Measurements from ENCODE around the gene SLC27A5.
A peak's percentile ranks its signal among the peaks of the same experiment; 100 is the strongest.
"Not testable (repeated sequence)": the region's sequence is repeated elsewhere in the genome, so short reads cannot be mapped to it uniquely, and the experiment has no call there.

The SLC27A5 gene

DNA sequence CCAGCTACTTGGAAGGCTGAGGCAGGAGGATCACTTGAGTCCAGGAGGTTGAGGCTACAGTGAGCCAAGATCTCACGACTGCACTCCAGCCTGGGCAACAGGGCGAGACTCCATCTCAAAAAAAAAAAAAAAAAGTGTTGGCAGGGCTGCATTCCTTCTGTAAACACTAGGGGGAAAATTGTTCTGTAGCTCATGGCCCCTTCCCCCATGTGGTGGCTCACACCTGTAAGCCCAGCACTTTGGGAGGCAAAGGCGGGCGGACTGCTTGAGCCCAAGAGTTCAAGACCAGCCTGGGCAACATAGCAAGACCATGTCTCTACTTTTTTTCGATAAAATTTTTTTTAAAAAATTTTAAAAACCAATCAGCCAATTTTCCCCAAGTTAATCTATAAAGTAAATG is 27.4 kb downstream of the SLC27A5 start:
- not testable (repeated sequence) for DNase-seq

DNA sequence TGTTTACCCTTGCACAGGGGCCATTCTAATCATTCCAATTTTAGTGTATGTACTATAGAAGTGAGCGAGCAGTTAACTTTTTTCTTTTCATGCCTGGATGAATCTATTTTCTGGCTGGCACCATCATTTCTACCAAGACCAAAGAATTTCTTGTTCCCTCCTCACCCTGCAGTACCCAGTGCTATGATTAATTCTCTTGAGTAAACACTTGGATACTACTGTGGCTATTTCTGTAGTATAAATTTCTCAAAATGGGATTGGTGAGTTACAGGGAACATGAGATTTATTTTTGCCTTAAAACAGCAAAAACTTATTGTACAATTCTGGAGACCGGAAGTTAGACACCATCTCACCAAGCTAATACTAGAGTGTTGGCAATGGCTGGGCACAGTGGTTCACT is 28.0 kb downstream of the SLC27A5 start:
- no peak for DNase-seq

- no peak for DNase-seq
Measured at GRCh38 chr19:58482372-58482771, 29.4 kb downstream of the SLC27A5 start.

GRCh38 chr19:58480831-58481230 is 31.0 kb downstream of the SLC27A5 start:
- DNase-seq, result no peak

GRCh38 chr19:58480481-58480830 is 31.3 kb downstream of the SLC27A5 start:
- DNase-seq, result no peak

GRCh38 chr19:58479736-58480480 is 31.9 kb downstream of the SLC27A5 start:
- DNase-seq, result no peak

DNA sequence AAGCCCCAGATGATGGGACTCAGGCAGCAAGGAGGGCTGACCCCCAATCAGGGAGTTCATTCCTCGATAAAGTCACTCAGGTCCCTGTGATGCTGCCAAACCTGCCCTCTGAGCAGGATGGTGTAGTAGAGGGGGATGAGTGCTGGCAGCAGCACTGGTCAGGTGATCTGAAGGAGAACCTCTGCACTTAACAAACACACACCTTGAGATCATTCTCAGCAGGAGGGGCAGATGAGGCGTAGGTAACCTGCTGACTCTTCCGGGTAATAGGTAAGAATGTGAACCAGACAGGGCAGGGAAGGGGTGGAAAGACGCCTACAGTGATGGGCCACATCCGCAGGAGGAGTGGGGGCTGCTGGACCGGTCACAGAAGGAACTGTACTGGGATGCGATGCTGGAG is 32.5 kb downstream of the SLC27A5 start:
- DNase-seq, result no peak

GRCh38 chr19:58477871-58478270 is 33.9 kb downstream of the SLC27A5 start:
- no peak for DNase-seq

GRCh38 chr19:58477130-58477529 is 34.7 kb downstream of the SLC27A5 start:
- no peak for DNase-seq

GRCh38 chr19:58476498-58477015 is 35.2 kb downstream of the SLC27A5 start:
- DNase-seq, result peak; percentile 7

GRCh38 chr19:58475714-58476497 is 35.9 kb downstream of the SLC27A5 start, which contains the start of gene ZNF446:
TSS of gene ZNF446 (plus strand) at chr19:58476352. CDS start at chr19:58477219, 867 bp downstream.
- DNase-seq, result peak; percentile 97

- no peak for DNase-seq
Measured at GRCh38 chr19:58474997-58475713, 36.6 kb downstream of the SLC27A5 start.

- peak; percentile 74 for DNase-seq
Measured at GRCh38 chr19:58474291-58474996, 37.3 kb downstream of the SLC27A5 start.

DNA sequence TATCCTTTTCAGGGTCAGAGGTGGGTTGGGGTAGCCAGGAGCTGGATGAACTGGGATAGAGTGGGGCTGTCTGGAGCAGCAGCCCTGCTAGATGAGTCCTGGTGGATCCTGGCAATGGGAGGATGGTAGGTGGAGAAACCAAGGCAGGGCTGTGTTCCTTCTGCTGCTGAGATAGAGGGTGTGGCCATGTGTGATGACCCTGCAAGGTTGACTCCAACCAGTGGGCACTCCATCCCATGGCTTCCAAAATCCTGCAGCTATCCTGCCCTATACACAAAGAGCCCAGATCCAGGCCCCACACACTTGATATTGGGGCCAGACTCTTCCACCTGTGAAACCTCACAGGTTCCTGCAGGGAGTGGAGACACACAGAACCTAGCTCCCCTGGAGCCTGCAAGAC is 38.0 kb downstream of the SLC27A5 start:
- DNase-seq, result no peak

DNA sequence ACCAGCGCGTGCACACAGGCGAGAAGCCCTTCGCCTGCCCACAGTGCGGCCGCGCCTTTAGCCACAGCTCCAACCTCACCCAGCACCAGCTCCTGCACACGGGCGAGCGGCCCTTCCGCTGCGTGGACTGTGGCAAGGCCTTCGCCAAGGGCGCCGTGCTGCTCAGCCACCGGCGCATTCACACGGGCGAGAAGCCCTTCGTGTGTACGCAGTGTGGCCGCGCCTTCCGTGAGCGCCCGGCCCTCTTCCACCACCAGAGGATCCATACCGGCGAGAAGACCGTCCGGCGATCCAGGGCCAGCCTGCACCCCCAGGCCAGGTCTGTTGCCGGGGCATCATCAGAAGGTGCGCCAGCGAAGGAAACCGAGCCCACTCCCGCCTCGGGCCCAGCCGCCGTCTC is 40.1 kb downstream of the SLC27A5 start:
- DNase-seq, result no peak

DNA sequence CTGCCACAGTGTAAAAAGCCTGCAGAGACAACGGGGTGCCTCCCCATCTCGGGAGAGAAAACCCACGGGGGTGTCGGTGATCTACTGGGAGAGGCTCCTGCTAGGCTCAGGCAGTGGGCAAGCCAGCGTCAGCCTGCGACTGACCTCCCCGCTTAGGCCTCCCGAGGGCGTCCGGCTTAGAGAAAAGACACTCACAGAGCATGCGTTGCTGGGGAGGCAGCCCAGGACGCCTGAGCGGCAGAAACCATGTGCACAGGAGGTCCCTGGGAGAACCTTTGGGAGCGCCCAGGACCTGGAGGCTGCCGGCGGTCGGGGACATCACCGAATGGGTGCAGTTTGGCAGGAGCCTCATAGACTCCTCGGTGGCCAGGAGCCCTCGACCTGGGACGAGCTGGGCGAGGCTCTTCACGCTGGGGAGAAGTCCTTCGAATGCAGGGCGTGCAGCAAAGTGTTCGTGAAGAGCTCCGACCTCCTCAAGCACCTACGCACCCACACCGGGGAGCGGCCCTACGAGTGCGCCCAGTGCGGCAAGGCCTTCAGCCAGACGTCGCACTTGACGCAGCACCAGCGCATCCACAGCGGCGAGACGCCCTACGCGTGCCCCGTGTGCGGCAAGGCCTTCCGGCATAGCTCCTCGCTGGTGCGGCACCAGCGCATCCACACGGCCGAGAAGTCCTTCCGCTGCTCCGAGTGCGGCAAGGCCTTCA is 40.8 kb downstream of the SLC27A5 start:
- not testable (repeated sequence) for DNase-seq

- no peak for DNase-seq
Measured at GRCh38 chr19:58469241-58470013, 42.4 kb downstream of the SLC27A5 start.

DNA sequence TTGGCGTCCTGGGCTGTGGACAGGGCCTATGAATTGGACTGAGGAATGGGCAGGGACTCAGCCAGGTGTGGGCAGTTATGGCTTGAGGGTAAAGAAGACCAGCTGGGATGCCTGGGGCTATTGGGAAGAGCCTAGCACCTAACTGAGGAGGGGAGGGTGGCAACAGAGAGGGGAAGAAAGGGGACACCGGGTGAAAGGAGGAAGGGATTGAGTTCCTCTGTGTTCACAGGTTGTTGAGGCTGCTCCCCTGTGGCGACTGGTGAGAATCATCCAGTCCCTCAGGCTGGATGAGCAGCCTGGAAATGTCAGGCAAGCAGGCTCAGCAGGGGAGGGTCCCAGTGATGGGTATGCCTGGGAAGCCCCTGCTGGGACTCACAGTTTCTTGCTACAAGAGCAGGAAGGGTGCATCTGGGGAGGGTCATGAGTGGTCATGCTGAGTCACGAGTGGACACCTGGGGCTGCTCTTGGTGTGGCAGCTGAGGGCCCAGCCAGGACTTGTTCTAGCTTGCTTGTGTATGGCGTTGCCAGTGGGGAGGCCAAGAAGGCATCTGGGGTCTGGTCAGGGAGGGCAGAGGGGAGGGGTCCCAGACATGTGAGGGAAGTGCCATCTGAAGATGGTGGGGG is 43.5 kb downstream of the SLC27A5 start:
- no peak for DNase-seq

GRCh38 chr19:58466760-58467589 is 44.8 kb downstream of the SLC27A5 start, which contains the start of gene ZNF324:
TSS of gene ZNF324 (plus strand) at chr19:58467080. CDS start at chr19:58469186, 2,106 bp downstream.
- DNase-seq, result peak; percentile 96
